NCI-H1092 treated with DMSO at 0.1 percent for 48 hours (cell line): ENCODE measurements around the gene XRCC4.

Experiments
- DNase-seq: peaks from one replicate; lab custom pipeline; 2025; lab: John Stamatoyannopoulos, UW

The XRCC4 gene

GRCh38 chr5:83071286-83072051 is 5.9 kb upstream of the XRCC4 start:
- no peak for DNase-seq

- DNase-seq: no peak
These were observed 4.4 kb upstream of the XRCC4 start for GRCh38 chr5:83072966-83073365.

- DNase-seq: no peak
These were observed 415 bp downstream of the XRCC4 start for GRCh38 chr5:83077662-83078261.

- DNase-seq: no peak
These were observed 5.4 kb downstream of the XRCC4 start for GRCh38 chr5:83082750-83083149.

- no peak for DNase-seq
These were observed 7.0 kb downstream of the XRCC4 start for GRCh38 chr5:83084336-83084735.

- DNase-seq: no peak
These were observed 7.8 kb downstream of the XRCC4 start for GRCh38 chr5:83085106-83085505.

- DNase-seq: no peak
These were observed 12.8 kb downstream of the XRCC4 start for GRCh38 chr5:83090169-83090568.

GRCh38 chr5:83092619-83093018 is 15.3 kb downstream of the XRCC4 start:
- no peak for DNase-seq

GRCh38 chr5:83093692-83094091 is 16.3 kb downstream of the XRCC4 start:
- DNase-seq: no peak

- DNase-seq: no peak
These were observed 18.0 kb downstream of the XRCC4 start for GRCh38 chr5:83095163-83095956.

- DNase-seq: no peak
These were observed 18.7 kb downstream of the XRCC4 start for GRCh38 chr5:83095957-83096539.

GRCh38 chr5:83096660-83097339 is 19.5 kb downstream of the XRCC4 start:
- no peak for DNase-seq

- DNase-seq: no peak
These were observed 20.4 kb downstream of the XRCC4 start for GRCh38 chr5:83097689-83098231.

- DNase-seq: no peak
These were observed 21.7 kb downstream of the XRCC4 start for GRCh38 chr5:83099001-83099400.

GRCh38 chr5:83099445-83099844 is 22.1 kb downstream of the XRCC4 start:
- no peak for DNase-seq

- no peak for DNase-seq
These were observed 24.2 kb downstream of the XRCC4 start for GRCh38 chr5:83101514-83101913.

- DNase-seq: no peak
These were observed 25.1 kb downstream of the XRCC4 start for GRCh38 chr5:83102364-83102980.

- DNase-seq: no peak
These were observed 26.7 kb downstream of the XRCC4 start for GRCh38 chr5:83104021-83104420.

GRCh38 chr5:83107692-83108420 is 30.5 kb downstream of the XRCC4 start:
- no peak for DNase-seq

- DNase-seq: no peak
These were observed 32.0 kb downstream of the XRCC4 start for GRCh38 chr5:83109380-83109779.

GRCh38 chr5:83115816-83116215 is 38.5 kb downstream of the XRCC4 start:
- no peak for DNase-seq
